ENCODE data around the gene TACC2. TPM values are rescaled to one million over a fixed set of nuclear protein-coding genes. Genes with fewer than 3 reads are reported as not detected.

TACC2 gene
- total RNA-seq, 1 donor = under 0.01 TPM

DNA sequence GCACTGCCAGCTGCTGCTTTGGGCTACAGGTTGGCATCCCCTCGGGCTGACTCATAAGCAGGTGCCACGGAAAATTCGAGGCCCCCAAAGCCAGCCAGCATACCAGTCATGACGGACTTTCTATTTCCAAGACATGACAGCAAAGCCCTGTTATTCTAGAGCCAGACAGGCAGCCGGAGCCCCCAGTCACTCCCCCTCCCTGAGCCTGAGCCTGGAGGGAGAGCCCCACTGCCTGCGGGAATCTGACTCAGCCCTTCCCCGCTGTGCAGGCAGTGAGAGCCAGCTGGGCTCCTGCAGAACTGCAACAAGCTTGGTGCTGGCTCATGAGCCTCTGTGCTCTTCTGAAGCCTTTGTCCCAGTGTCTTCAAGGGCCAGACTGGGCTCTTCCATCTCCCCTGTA is 297.9 kb downstream of the TACC2 start:
- no peak for DNase-seq (ENCODE audit: low read depth in 2 of 3, low spot score in 2 of 3)

DNA sequence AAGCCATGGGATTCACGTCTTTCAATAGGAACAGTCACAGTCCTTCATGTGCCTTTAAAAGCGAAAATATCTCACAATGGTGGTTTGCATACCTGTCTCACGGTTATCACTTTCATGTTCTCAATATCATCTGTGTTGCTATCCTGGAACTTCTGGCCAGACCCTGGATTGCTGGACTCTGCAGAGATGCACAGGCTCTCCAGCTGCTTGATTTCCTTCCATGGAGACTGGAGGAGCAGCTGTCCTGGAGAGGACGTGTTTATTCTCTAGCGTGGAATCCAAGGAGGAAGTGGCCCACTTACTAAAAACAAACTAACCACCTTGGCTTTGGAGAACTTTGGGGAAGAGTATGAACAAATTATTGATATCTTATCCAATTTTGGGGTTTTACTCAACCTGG is 298.6 kb downstream of the TACC2 start:
- no peak for DNase-seq (ENCODE audit: low read depth in 2 of 3, low spot score in 2 of 3)

GRCh38 chr10:122288262-122288661 is 299.3 kb downstream of the TACC2 start:
- DNase-seq (ENCODE audit: low read depth in 2 of 3, low spot score in 2 of 3) = no peak

DNA sequence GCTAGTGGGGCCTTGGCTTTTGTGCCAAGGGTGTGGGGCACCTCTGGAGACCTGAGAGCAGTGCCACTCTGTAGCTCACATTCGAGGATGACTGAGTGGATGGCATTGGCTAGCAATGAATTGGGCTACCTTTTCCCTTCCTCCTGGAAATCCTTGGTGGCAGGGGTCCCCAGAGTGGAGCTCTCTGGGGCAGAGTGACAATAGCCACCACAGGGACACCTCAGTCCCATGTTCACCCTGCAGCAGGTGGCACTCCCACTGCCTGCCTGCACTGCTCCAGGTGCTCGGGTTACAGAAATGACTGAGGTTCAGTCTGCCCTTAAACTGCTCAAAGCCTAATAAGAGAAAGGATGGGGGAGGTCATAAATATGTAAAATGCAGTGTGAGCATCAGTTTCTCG is 300.0 kb downstream of the TACC2 start:
- no peak for DNase-seq (ENCODE audit: low read depth in 2 of 3, low spot score in 2 of 3)

- no peak for DNase-seq (ENCODE audit: low read depth in 2 of 3, low spot score in 2 of 3)
Observed at GRCh38 chr10:122290334-122290733, 301.4 kb downstream of the TACC2 start.

DNA sequence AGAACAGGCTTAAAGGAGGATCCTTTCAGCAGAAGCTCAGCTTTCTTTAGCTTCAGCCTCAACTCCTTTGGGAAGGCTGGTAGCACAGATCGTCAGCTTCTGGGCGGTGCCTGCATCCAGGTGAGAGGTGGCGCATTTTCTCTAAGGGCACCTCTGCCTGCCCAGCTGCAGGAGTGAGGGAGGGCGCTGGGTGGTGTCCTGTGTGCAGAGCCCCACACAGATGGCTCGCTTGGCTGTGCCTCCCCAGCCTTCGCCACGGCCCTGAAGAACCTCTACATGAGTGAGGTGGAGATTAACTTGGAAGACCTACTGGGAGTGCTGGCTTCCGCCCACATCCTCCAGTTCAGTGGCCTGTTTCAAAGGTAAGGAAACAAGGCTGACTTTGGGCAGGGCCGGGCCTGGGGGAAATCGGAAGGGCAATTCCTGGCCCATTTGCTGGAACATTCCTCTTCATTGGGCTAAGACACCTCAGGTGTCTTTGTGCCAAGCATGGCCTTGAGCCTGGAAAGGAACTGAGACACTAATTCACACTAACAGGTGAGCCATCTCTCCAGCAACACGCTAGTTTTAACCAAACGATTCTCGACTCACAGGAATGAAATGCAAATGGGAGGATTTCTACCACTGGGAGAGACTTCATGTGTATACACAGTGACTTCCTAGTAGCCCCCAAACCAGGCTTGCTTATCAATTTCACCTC is 302.0 kb downstream of the TACC2 start:
- DNase-seq (ENCODE audit: low read depth in 2 of 3, low spot score in 2 of 3) = no peak

- no peak for DNase-seq (ENCODE audit: low read depth in 2 of 3, low spot score in 2 of 3)
Observed at GRCh38 chr10:122291739-122292138, 302.8 kb downstream of the TACC2 start.

DNA sequence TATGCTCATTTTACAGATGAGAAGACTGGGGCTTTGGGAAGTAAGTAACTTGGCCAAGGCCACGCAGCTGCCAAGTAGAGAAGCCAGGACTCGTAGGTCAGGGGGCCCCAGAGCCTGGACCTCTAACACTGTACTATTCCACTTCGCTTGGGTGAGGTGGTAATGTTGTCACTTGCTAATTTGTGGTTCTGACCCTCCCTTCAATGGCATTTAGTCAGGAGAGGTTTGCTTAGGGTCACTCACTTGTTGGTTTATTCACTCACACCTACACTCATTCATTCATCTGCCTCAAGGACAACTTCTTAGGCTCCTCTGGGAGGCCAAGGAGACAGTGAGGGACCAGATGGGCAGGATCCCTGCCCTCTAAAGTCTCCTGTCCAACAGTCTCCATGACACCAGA is 303.4 kb downstream of the TACC2 start:
- no peak for DNase-seq (ENCODE audit: low read depth in 2 of 3, low spot score in 2 of 3)

GRCh38 chr10:122293156-122293960 is 304.4 kb downstream of the TACC2 start:
- no peak for DNase-seq (ENCODE audit: low read depth in 2 of 3, low spot score in 2 of 3)

DNA sequence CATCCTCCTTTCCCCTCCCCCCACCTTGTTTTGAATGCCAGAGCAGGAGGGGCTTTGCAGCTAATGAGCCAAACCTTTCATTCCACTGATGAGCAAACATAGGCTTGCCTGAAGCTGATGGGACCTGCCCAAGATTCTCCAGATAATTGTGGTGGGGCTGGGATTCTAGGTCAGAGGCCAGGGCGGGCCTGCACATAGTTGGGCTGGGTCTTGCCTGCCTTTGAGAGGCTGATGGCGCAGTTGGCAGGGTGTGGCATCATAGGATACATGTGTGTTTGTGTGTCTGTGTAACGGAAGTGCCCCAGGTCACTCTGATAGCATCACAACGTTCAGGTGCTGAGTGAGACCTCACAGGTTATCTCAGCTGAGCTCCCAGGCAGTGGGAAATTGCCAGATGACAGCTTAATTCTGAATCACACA is 305.0 kb downstream of the TACC2 start:
- DNase-seq (ENCODE audit: low read depth in 2 of 3, low spot score in 2 of 3) = no peak

GRCh38 chr10:122294511-122295450 is 305.8 kb downstream of the TACC2 start:
- DNase-seq (ENCODE audit: low read depth in 2 of 3, low spot score in 2 of 3) = no peak

GRCh38 chr10:122295451-122295809 is 306.5 kb downstream of the TACC2 start:
- no peak for DNase-seq (ENCODE audit: low read depth in 2 of 3, low spot score in 2 of 3)

GRCh38 chr10:122296363-122297120 is 307.6 kb downstream of the TACC2 start:
- DNase-seq (ENCODE audit: low read depth in 2 of 3, low spot score in 2 of 3) = no peak

GRCh38 chr10:122297583-122297982 is 308.6 kb downstream of the TACC2 start:
- DNase-seq (ENCODE audit: low read depth in 2 of 3, low spot score in 2 of 3) = no peak

- DNase-seq (ENCODE audit: low read depth in 2 of 3, low spot score in 2 of 3) = no peak
Observed at GRCh38 chr10:122298206-122298597, 309.2 kb downstream of the TACC2 start.

DNA sequence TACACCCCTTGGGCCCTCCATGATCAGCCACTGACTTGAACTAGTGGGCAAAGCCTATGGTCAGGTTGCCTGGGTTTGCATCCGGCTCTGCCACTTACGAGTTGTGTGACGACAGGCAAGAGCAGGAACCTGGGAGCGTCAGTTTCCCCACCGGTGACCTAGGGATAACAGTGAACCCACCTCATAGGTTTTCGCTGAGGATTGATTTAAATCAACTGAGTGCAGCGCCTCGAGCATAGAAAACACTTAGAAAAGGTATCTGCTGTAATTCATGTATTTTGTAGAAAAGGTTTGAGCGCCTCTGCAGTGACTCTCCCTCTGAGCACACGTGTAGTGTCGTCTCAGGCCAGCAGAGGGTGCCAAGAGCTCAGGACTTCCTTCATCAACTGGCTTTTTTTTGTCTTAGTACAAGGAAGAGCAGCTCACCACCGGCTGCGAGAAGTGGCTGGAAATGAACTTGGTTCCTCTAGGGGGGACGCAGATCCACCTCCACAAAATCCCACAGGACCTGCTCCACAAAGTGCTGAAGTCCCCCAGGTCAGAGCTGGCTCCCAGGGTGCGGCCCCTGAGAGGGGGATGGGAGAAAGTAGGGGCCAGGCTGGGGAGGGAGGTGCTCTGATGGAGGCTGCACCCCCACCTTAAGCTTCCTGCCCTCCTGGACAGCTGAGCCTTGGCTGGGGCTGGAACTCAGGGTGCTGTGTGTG is 309.8 kb downstream of the TACC2 start:
- peak; percentile 30 to 82 (median 51) for DNase-seq (ENCODE audit: low read depth in 2 of 3, low spot score in 2 of 3)

GRCh38 chr10:122299423-122300075 is 310.6 kb downstream of the TACC2 start:
- no peak for DNase-seq (ENCODE audit: low read depth in 2 of 3, low spot score in 2 of 3)

DNA sequence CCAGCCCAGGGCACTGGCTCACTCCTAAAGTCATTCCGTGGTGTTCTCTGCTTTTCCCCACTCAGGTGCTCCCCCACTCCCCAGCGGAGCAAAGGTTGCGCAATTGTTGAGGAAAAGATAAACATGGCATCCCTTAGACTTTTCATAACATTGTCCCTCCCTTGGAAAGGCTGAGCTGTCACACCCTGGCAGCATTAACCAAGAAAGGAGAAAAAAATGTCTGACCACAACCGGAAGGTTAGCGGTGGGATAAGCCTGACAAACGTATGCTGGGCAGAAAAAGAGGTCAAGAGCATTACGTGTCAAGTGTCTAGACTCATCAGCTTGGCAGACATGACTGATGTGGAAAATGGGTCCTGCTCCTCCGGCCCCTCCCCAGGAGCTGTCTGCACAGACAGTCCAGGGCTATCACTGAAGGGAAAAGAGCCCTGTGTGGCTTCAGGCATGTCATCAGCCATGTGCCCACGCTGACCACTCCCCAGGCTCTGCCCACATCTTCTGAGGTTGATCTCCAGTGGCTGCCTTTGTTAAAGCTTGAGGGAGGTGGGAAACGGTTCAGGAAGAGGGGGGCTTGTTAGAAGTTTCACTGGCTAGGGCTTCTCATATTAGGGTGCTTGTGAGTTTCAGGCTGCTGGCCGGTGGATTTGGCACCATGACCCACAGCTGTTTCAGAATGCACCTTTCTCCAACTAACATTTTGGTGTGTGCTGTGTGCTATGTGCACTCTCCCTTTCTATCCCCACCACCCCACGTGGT is 312.3 kb downstream of the TACC2 start:
- peak in 1 of 3 donors; percentile 5 for DNase-seq (ENCODE audit: low read depth in 2 of 3, low spot score in 2 of 3)

- no peak for DNase-seq (ENCODE audit: low read depth in 2 of 3, low spot score in 2 of 3)
Observed at GRCh38 chr10:122301811-122302115, 312.8 kb downstream of the TACC2 start.
